Gastroesophageal sphincter (tissue), 4 donors: Measurements from ENCODE around the gene SLC7A1. TPM values are rescaled to one million over a fixed set of nuclear protein-coding genes. Genes with fewer than 3 reads are reported as not detected.

ENCODE experiments used
- ATAC-seq: fragments of 150-250 bp; one replicate; pipeline ENCODE4 v1.9.1; 2016; ENCODE audit warnings: mild to moderate bottlenecking, moderate library complexity
- H3K27ac ChIP-seq, 4 donors: fragments of 200-600 bp; sonication (generic) in 3 of 4; 1 replicate in 3 of 4; 2 replicates in 1 of 4; pipeline ENCODE4 v1.5.1; 2016 to 2019
- H3K27me3 ChIP-seq: fragments of 200-600 bp; sonication (generic); one replicate; pipeline ENCODE4 v1.5.1; 2019
- H3K36me3 ChIP-seq, 2 donors: fragments of 200-600 bp; sonication (generic); one replicate each; pipeline ENCODE4 v1.5.1; 2019; ENCODE audit warnings: control low read depth in 1 of 2
- H3K4me1 ChIP-seq, 3 donors: fragments of 200-600 bp; sonication (generic); 1 replicate in 2 of 3; 2 replicates in 1 of 3; pipeline ENCODE4 v1.5.1; 2016 to 2019; ENCODE audit warnings: control low read depth in 2 of 3
- H3K4me3 ChIP-seq, 2 donors: fragments of 200-600 bp; sonication (generic); one replicate each; pipeline ENCODE4 v1.5.1; 2019; ENCODE audit warnings: mild to moderate bottlenecking in 1 of 2, moderate library complexity in 1 of 2
- H3K9me3 ChIP-seq, 3 donors: fragments of 200-600 bp; sonication (generic); one replicate each; pipeline ENCODE4 v1.5.1; 2017 to 2019; ENCODE audit warnings: control low read depth in 2 of 3
- EP300 ChIP-seq: sonication (generic); formaldehyde crosslinking; IDR thresholded peaks from one replicate; pipeline ENCODE4 v1.6.1; 2017; ENCODE audit warnings: antibody characterized with exemption, mild to moderate bottlenecking
- POLR2A ChIP-seq, 2 donors: fragments of 450-650 bp; IDR thresholded peaks; one replicate each; pipeline ENCODE4 v1.6.1; 2017; ENCODE audit warnings: antibody characterized with exemption in 2 of 2, mild to moderate bottlenecking in 2 of 2, moderate library complexity in 1 of 2
- POLR2AphosphoS5 ChIP-seq: sonication (generic); formaldehyde crosslinking; IDR thresholded peaks from one replicate; pipeline ENCODE4 v1.6.1; 2017; ENCODE audit warnings: antibody characterized with exemption
- WGBS, 2 donors: methylation state at CpG; one replicate each; pipeline ENCODE4 v1.1.5; 2018; ENCODE audit warnings: low coverage in 1 of 2; 5-methylcytosine and 5-hydroxymethylcytosine counted together
- total RNA-seq, 4 donors: library from RNA; depleted of rRNA; stranded (reverse); fragments of >200 nt; gene quantifications; one replicate each; pipeline ENCODE4 v1.1.0, GENCODE V29; 2016
- TF ChIP-seq, protein P1 (sequence below), 4 experiments: fragments of 200-600 bp in 2 of 4; fragments of 450-650 bp in 2 of 4; sonication (generic) in 1 of 4; IDR thresholded peaks; one replicate each; pipeline ENCODE4 v1.5.1; 2017 to 2019; ENCODE audit warnings: antibody characterized with exemption in 4 of 4, mild to moderate bottlenecking in 2 of 4, moderate library complexity in 2 of 4

The SLC7A1 gene
- total RNA-seq, 4 donors from 2014 or later: 13.5 to 33.8 (median 22.1) TPM

DNA sequence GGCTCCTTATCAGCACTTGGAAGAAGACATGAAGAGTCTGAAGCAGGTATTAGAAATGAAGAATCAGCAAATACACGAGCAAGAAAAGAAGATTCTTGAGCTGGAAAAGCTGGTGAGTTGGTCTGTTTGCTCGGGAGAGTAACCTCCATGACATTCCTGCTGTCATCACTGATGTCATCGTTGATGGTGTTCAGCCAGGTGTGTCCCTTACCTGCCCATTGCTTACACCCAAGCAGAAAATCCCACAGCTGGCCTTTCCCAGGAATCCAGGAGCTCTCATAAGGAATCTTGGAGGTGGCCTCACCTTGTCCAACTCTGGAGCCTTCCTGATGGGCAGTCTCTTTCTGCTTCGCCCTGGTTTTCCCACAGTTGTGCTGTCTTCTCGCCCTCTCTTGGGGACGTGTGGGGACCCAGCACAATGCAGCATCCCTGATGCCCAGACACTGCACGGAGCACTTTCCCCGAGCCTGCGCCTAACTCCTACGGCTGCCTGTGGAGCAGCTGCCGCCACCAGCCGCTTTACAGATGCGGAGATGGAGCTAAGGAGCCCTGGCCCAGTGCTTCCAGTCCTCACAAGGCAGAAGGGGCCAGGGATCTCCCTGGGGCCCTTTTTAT lies 97.0 kb downstream of the SLC7A1 start:
- Histone ChIP-seq H3K36me3 (peaks cover 0 to 2% of the 10 kb centered on the region in 2 donors), H3K9me3 (no peaks in the 10 kb centered on the region), H3K4me3 (no peak overlapping the region), H3K27me3 (no peaks in the 10 kb centered on the region), H3K4me1 (peaks cover 0 to 21% (median 7%) of the 10 kb centered on the region in 3 donors), H3K27ac (no peak overlapping the region)
- TF ChIP-seq POLR2A (IDR thresholded peaks at IDR 0.05): no peak
- TF ChIP-seq EP300: no peak
- TF ChIP-seq, protein P1, sequence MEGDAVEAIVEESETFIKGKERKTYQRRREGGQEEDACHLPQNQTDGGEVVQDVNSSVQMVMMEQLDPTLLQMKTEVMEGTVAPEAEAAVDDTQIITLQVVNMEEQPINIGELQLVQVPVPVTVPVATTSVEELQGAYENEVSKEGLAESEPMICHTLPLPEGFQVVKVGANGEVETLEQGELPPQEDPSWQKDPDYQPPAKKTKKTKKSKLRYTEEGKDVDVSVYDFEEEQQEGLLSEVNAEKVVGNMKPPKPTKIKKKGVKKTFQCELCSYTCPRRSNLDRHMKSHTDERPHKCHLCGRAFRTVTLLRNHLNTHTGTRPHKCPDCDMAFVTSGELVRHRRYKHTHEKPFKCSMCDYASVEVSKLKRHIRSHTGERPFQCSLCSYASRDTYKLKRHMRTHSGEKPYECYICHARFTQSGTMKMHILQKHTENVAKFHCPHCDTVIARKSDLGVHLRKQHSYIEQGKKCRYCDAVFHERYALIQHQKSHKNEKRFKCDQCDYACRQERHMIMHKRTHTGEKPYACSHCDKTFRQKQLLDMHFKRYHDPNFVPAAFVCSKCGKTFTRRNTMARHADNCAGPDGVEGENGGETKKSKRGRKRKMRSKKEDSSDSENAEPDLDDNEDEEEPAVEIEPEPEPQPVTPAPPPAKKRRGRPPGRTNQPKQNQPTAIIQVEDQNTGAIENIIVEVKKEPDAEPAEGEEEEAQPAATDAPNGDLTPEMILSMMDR (IDR thresholded peaks at IDR 0.05): no peak
- no peak for TF ChIP-seq POLR2AphosphoS5
- 80 to 86% methylated on average over 3 to 11 of the region's 13 CpGs for WGBS, 2 donors
- ATAC-seq: no peak

DNA sequence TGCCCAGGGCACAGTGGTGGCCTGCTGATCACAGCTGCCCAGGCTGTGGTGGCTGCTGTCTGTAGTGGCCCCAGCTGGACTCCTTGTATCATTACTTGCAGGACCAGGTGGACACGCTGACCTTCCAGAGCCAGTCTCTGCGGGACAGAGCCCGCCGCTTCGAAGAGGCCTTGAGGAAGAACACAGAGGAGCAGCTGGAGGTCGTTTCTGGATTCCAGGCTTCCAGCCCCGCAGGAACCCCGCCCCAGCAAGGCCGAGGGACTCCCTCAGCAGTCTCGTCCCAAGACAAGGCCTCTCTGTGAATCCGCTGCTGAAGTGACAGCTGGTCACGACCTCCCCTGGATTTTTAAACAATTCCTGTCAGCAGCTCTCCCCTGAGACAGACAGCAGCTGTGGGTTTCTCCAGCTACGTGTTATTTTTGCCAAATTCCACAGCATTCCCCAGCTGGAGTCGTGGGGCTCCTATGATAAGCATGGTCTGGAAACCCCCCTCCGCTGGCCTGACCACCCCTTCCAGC lies 98.3 kb downstream of the SLC7A1 start:
- TF ChIP-seq EP300: no peak
- peak; percentile 57 for TF ChIP-seq POLR2AphosphoS5
- Histone ChIP-seq H3K9me3 (no peaks in the 10 kb centered on the region), H3K36me3 (peaks cover 0 to 7% of the 10 kb centered on the region in 2 donors), H3K4me3 (no peak overlapping the region), H3K4me1 (peaks cover 0 to 21% (median 7%) of the 10 kb centered on the region in 3 donors), H3K27me3 (no peaks in the 10 kb centered on the region), H3K27ac (no peak overlapping the region)
- WGBS, 2 donors: 7 to 30% methylated on average over 2 to 7 of the region's 15 CpGs
- peak; percentile 65 for ATAC-seq

DNA sequence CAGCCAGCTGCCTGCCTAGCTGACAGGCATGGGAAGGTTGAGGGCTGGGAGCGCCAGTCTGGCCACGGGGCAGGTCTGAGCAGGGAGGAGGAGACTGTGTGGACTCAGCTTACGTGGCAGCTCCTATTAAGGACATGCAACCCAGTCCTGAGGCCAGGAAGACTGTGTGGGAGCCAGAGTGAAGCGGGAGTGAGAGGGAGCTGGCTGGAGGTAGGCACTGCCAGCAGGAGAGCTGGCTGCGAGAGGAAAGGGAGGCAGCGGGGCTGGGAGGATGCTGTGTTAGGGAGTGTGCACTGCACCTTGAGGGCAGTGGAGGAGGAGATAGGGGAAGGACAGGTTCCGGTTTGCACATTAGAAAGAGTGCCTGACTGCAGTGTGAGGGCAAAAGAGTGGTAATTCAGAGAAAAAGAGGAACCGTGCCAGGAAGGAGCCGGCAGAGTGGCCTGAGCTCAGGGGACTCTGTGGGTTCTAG lies 99.2 kb downstream of the SLC7A1 start:
- Histone ChIP-seq H3K4me3 (no peak overlapping the region), H3K4me1 (peaks cover 0 to 21% (median 7%) of the 10 kb centered on the region in 3 donors), H3K27me3 (no peaks in the 10 kb centered on the region), H3K9me3 (no peaks in the 10 kb centered on the region), H3K27ac (no peak overlapping the region), H3K36me3 (peaks cover 0 to 7% of the 10 kb centered on the region in 2 donors)
- no peak for TF ChIP-seq EP300
- TF ChIP-seq, protein P1 (IDR thresholded peaks at IDR 0.05): no peak
- WGBS, 2 donors: 32 to 76% methylated on average over 4 to 8 of the region's 9 CpGs
- ATAC-seq: peak; percentile 48

DNA sequence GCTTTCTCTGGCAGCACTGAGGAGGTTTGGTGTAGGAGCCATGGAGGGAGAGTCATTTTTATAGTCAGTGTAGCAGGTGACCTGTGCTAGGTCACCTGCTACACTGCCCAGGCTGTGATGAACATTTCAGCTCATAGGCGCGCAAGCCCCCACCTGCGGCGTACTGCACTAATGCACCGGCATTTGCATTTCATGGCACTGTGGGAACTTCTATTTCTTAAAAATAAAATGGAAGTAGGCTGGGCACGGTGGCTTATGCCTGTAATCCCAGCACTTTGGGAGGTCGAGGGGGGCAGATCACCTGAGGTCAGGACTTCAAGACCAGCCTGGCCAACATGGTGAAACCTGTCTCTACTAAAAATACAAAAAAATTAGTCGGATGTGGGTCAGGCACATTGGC lies 101.0 kb downstream of the SLC7A1 start:
- peaks cover 0 to 7% of the 10 kb centered on the region in 2 donors for H3K36me3 ChIP-seq
- ATAC-seq: no peak
- TF ChIP-seq, protein P1 (IDR thresholded peaks at IDR 0.05): no peak
- no peak for TF ChIP-seq EP300

DNA sequence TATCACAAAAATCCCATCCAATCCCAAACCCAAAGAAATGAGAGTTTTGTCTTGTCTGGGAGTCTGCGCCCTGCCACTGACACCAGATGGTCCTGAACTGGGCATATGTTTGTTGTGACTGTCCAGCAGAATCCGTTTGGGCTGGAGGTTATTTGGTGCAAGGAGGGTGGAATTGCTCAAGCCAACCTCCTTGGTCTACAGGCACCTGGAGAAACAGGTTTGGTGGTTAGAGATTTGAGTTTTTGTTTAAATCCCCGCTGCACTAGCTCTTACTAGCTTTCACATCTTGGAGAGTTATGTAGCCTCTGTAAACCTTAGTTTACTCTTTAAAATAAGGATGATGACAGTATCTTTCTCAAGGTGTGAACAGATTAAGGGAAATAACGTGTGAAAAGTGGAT lies 101.7 kb downstream of the SLC7A1 start:
- Histone ChIP-seq H3K9me3 (no peaks in the 10 kb centered on the region), H3K27ac (no peak overlapping the region), H3K27me3 (no peaks in the 10 kb centered on the region), H3K4me3 (no peak overlapping the region), H3K36me3 (peaks cover 0 to 7% of the 10 kb centered on the region in 2 donors), H3K4me1 (peaks cover 0 to 21% (median 7%) of the 10 kb centered on the region in 3 donors)
- ATAC-seq: no peak
- no peak for TF ChIP-seq EP300
- TF ChIP-seq POLR2AphosphoS5: no peak
- TF ChIP-seq, protein P1 (IDR thresholded peaks at IDR 0.05): no peak
- TF ChIP-seq POLR2A (IDR thresholded peaks at IDR 0.05): no peak
- WGBS, 2 donors: 80% methylated on average over 1 to 4 of the region's 4 CpGs

More for the DNA sequence above, 101.0 kb downstream of the SLC7A1 start:
- Histone ChIP-seq H3K27ac (no peak overlapping the region), H3K27me3 (no peaks in the 10 kb centered on the region), H3K9me3 (no peaks in the 10 kb centered on the region), H3K4me1 (peaks cover 0 to 21% (median 7%) of the 10 kb centered on the region in 3 donors), H3K4me3 (no peak overlapping the region)
- WGBS, 2 donors: 86 to 90% methylated on average over 3 to 8 of the region's 8 CpGs
